GM18858 (cell line): ENCODE data around the gene TRIM61.
"Not testable (repeated sequence)": the region's sequence is repeated elsewhere in the genome, so short reads cannot be mapped to it uniquely, and the experiment has no call there.

Experiments used
- ATAC-seq: cut with Tn5 transposase; IDR thresholded peaks from one replicate; pipeline ENCODE4 v1.9.1; 2021; ENCODE audit not compliant: unreplicated experiment

TRIM61 gene

DNA sequence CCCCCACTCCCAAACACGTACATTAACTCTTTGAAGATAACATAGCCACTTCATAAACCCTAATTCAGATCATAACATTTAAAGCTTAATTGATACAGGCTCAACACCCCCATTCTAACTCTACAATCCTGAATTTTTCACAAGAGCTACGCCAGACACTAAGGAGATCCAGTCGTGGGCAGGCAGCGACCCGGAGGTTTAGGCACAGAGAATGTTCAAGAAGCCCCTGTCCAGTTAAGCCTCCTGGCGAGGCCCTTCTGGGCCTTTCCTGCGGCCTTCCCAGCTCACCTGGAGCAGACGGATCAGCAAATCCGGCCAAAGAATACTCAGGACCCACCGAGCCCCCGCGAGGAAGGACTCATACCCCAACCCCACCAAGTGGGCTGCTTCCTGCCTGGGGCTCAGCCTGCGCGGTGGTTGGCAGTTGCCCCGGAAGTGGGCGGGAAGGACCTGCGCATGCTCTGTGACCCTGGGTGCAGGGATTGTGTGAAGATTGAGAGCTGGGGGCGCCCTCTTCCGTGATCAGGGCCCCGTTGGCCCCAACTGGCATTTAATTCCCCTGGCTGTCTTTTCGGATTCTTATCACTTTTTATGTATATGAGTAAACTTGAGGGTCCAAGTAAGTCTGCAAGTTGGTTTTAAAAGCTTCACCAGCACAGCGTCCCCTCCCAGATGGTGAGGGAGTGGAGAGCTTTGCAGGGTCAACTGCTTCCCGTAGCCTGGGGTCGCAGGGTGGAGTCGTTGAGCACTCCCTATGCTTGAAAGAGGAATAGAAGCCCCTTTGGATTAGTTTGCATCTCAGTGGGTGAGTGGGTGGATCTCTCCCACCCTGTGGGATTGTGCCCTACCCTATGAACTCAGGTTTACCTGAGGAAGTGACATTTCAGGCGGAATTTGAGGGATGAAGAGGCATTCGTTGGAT lies at the start of gene TRIM61:
TSS of gene TRIM61 (minus strand) at position 415 of the 922 bp plus-strand sequence. CDS start 7,655 bp downstream, outside the sequence.
- ATAC-seq: peak; percentile 99

DNA sequence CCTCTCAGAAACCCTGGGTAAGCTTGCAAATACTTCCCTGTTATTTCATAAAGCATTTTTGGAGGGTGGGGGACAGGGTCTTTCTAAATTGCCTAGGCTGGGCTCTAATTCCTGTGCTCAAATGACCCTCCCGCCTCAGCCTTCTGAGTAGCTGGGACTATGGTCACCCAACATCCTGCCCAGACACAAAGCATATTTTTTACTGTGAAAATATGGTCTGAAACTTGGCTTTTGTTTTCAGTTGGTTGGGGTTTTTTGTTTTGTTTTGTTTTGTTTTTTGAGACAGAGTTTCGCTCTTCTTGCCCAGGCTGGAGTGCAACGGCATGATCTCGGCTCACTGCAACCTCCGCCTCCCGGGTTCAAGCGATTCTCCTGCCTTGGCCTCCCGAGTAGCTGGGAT lies 48.3 kb upstream of the TRIM61 start:
- ATAC-seq: not testable (repeated sequence)

DNA sequence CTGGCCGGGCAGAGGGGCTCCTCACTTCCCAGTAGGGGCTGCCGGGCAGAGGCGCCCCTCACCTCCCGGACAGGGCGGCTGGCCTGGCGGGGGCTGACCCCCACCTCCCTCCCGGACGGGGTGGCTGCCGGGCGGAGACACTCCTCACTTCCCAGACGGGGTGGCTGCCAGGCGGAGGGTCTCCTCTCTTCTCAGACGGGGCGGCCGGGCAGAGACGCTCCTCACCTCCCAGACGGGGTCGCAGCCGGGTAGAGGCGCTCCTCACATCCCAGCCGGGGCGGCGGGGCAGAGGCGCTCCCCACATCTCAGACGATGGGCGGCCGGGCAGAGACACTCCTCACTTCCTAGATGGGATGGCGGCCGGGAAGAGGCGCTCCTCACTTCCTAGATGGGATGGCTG lies 42.5 kb upstream of the TRIM61 start:
- ATAC-seq: not testable (repeated sequence)

DNA sequence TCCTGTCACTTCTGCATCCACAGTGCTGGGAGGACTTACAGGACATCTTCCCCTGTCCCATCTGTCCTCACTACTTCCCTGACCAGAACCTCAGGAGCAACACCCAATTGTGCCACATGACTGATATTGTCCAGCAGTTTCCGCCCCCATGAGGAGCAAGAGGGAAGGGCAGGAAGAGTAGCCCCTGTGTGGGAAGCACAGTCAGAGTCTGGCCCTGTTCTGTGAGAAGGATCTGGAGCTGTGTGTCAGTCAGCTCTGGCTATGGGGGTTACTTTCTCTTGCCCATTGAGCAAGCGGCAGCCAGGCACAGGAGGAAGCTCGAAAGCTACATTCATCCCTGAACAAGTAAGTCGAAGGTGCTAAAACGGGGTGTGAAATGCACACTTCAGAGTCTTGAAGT lies 39.5 kb upstream of the TRIM61 start:
- ATAC-seq: no peak

DNA sequence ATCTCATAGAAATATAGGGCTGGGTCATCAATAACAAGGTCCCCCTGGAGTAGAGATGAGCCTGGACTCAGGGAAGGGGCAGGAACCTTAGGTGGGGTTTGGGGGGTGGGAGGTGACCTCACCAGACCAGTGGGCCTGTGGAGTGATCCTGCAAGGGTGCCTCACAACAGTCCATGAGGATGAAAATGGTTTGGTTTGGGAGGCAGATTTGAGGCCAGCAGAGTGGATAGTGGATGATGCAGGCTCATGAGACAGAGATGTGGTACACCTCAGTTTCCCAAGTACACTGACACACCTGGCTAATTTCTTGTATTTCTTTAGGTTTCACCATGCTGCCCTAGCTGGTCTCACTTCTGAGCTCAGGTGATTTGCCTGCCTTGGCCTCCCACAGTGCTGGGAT lies 36.2 kb upstream of the TRIM61 start:
- no peak for ATAC-seq

DNA sequence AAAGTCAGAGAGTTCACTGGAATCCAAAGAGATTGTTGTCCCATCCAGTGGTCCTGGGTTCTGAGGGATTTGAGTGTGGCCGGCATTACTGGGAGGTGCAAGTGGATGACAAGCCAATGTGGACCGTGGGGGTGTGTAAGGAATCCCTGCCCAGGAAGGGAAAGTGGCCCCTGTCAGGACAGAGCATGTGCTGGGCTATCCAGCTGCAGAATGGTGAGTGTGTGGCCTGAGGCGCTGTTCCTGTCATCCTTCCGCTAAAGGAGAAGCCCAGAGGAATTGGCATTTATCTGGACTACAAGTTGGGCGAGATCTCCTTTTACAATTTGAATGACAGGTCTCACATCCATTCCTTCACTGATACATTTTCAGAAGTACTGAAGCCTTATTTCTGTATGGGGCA lies 33.9 kb upstream of the TRIM61 start:
- no peak for ATAC-seq

DNA sequence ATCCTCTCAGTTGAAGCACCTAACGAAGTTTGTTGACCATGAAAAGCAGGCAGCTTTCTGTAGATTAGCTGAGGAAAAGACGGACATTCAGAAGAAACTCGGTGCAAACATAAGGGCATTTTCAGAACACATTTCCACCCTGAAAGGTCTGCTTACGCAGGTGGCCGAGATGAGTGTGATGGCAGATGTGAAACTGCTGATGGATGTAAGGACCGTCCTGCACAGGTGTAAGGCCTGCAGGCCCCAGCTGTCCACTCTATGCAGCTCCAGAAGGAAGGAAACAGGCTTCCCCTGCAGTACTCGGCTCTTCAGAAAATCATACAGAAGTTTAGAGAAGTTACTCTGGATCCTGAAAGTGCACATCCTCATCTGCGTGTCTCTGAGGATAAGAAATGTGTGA lies 33.5 kb upstream of the TRIM61 start:
- ATAC-seq: no peak

DNA sequence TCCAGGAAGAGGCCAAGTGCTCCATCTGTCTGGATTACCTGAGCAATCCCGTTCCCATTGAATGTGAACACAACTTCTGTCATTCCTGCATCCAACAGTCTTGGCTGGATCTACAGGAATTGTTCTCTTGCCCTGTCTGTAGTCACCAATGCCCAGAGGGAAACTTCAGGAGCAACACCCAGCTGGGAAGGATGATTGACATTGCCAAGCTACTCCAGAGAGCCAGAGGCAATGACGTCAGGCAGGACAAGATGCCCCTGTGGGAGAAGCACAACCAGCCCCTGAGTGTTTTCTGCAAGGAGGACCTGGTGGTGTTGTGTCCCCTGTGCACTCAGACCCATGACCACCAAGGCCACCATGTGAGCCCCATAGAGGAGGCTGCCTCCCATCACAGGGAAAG lies 33.0 kb upstream of the TRIM61 start:
- ATAC-seq: no peak

DNA sequence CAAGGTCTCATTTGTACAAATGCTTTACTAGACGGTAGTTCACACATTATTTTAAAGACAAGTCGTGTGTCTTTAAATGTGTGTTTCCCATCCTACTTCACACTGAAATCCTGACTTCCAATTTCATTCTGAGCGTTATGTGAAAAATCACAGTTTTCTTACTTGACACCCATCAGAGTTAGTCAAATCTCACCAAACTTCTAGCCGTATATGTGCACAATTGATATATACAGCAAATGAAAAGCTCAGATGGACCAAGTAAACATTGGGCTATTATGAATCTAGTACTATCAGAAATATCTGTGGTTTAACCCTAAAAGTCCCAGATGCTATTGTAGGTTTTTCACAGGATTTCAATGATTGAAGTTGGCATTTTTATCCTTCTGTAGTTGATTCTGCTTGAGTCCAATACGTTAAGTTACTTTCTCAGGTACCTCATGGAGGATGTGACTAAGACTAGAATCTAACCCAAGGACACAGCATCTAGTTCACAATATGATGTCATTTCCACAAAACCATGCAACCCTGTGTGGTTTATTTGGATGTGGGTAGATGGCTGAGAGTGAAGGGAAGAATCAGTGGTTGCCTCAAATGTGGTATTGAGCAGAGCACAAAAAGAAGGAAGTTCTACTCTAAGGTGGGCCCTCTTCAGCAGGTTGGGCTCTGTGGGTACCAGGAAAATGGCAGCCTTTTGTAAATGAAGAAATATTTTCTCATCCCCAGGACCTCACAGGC lies 32.2 kb upstream of the TRIM61 start:
- peak; percentile 78 for ATAC-seq

DNA sequence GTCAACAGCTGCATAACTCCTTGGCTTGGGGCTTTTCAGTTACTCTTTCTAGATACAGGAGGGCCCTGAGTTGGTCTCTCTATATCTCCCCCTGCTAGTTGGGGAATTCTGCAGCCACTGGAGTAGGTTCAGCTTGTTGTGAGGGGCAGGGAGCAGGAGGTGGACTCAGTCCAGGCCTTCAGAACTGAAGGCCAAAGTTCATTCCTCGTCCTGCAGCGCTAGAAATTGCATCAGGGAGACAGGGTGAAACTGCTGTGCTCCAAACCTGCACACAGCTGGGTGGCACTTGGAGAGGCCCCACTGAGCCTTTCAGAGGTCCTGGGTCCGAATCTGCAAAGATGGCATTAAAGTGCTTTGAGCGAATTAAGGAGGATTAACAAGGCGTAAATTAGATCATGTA lies 29.4 kb upstream of the TRIM61 start:
- no peak for ATAC-seq

DNA sequence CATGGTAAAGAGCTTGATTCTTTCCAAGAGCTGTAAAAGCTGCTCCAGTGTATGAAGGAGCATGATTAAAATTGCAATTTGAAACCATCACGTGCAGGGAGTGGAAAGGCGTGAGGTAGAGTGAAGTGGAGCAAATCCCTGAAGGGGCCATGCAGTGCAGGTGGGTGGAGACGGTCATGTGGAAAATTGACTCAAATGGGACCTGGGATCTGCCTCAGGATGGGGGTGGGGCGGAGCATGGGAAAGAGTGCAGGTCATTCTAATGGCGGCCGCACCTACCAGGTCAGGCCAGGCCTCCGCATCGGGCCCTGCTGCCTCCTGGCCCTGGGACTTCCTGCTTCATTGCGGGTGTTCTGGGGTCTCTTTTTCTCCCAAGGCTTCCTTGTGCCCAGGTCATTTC lies 29.0 kb upstream of the TRIM61 start:
- no peak for ATAC-seq

DNA sequence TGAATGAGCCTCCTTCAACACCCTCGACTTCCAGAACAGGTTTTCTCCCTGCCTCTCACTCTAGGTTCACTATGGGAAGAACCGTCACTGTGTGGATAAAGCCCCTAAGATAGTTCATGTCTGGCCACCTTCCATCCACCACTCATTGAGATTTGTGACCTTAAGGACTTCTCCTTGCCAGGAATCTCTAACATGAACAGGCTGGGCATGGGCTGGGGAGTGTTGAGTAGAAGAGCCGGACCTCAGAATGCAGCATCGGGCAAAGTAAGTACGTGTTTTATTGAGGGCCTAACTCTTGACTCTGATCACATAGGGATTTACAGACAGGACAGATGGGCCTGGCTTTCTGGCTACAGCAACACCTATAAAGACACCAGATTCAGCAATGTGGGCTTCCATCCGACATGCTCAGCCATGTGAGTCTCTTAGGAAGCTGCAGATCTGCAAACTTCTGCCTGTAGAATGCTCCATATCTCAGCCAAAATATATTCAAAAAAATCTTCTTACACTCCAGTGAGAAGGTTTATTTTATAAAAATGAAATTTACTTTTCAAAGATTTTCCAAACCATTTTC lies 28.0 kb upstream of the TRIM61 start:
- ATAC-seq: no peak

DNA sequence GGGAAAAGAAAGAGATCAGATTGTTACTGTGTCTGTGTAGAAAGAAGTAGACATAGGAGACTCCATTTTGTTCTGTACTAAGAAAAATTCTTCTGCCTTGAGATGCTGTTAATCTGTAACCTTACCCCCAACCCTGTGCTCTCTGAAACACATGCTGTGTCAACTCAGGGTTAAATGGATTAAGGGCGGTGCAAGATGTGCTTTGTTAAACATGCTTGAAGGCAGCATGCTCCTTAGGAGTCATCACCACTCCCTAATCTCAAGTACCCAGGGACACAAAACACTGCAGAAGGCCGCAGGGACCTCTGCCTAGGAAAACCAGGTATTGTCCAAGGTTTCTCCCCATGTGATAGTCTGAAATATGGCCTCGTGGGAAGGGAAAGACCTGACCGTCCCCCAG lies 24.5 kb upstream of the TRIM61 start:
- not testable (repeated sequence) for ATAC-seq

DNA sequence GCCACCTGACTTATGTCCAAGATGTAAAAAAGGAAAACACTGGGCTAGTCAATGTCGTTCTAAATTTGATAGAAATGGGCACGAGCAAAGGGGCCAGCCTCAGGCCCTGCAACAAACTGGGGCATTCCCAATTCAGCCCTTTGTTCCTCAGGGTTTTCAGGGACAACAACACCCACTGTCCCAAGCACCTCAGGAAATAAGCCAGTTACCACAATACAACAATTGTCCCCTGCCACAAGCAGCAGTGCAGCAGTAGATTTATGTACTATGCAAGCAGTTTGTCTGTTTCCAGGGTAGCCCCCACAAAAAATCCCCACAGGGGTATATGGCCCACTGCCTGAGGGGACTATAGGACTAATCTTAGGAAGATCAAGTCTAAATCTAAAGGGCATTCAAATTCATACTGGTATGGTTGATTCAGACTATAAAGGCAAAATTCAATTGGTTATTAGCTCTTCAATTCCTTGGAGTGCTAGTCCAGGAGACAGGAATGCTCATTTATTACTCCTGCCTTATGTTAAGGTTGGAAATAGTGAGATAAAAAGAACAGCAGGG lies 21.1 kb upstream of the TRIM61 start:
- not testable (repeated sequence) for ATAC-seq

DNA sequence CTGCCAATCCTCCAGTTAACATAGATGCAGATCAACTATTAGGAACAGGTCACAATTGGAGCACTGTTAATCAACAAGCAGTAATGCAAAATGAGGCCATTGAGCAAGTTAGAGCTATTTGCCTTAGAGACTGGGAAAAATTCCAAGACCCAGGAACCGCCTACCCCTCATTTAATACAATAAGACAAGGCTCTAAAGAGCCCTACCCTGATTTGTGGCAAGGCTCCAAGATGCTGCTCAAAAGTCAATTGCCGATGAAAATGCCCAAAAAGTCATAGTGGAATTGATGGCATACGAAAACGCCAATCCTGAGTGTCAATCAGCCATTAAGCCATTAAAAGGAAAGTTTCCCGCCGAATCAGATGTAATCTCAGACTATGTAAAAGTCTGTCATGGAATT lies 20.5 kb upstream of the TRIM61 start:
- no peak for ATAC-seq

DNA sequence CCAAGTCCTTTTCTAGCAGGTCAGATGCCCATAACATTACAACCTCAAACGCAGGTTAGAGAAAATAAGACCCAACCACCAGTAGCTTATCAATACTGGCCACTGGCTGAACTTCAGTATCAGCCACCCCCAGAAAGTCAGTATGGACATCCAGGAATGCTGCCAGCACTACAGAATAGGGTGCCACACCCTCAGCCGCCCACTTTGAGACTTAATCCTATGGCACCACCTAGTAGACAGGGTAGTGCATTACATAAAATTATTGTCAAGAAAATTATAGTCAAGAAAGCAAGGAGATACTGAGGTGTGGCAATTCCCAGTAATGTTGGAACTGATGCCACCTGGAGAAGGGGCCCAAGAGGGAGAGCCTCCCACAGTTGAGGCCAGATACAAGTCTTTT lies 19.9 kb upstream of the TRIM61 start:
- no peak for ATAC-seq

DNA sequence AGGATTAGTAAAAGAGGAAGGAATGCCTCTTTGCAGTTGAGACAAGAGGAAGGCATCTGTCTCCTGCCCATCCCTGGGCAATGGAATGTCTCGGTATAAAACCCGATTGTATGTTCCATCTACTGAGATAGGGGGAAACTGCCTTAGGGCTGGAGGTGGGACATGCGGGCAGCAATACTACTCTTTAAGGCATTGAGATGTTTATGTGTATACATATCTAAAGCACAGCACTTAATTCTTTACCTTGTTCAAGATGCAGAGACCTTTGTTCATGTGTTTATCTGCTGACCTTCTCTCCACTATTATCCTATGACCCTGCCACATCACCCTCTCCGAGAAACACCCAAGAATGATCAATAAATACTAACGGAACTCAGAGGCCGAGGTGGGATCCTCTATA lies 18.7 kb upstream of the TRIM61 start:
- ATAC-seq: not testable (repeated sequence)

DNA sequence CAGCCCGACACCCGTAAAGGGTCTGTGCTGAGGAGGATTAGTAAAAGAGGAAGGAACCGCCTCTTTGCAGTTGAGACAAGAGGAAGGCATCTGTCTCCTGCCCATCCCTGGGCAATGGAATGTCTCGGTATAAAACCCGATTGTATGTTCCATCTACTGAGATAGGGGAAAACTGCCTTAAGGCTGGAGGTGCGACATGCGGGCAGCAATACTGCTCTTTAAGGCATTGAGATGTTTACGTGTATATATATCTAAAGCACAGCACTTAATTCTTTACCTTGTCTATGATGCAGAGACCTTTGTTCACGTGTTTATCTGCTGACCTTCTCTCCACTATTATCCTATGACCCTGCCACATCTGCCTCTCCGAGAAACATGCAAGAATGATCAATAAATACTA lies 13.3 kb upstream of the TRIM61 start:
- ATAC-seq: not testable (repeated sequence)

DNA sequence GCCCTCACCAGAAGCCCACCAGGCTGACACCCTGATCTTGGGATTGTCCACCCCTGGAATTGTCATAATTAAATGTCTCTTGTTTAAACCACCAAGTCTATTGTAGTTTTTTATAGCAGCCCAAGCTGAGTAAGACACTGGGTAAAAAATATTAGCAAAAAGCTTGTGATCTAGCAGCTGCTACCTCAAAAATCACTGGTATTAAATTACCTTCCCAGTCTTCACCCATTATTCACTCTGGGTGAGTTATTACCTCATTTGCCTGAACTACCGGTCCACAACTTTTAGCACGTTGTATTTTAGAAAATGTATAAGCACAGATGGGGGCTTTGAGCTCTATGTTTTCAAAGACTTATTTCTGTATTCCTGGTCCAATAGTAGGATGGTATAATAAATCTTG lies 12.0 kb upstream of the TRIM61 start:
- no peak for ATAC-seq

DNA sequence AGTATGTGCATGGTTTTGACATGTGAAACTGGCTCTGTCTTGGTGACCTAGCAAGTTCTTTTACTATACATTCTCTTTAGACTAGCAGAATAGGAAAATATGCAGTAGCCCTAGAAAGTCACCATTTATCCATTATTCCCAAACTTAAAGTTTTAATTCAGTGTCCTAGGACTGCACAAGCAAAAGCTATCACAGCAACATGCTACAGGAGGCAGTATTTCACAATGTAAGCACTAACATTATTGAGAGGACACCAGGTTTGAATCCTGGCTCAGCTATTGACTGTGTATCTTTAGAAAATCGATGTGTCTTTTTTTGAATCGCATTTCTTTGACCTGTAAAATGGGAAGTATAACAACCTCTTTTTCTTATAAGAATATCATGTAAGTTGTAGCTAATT lies 5.5 kb downstream of the TRIM61 start:
- ATAC-seq: not testable (repeated sequence)

DNA sequence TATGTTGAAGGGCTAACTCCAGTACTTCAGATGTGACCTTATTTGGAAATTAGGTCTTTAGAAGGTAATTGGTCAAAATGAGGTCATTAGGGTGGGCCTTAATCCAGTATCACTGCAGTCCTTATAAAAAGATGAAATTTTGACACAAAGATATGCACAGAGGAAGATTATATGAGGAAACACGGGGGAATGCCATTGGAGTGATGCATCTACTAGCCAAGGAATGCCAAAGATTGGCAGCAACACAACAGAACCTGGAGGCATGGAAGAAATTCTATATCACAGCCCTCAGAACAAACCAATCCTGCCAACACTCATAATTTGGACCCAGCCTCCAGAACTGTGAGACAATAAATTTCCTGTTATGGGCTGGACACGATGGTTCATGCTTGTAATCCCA lies 17.6 kb downstream of the TRIM61 start:
- no peak for ATAC-seq
